Measurements from ENCODE around the gene POU2F3.

The POU2F3 gene

GRCh38 chr11:120358729-120359128 lies 118.8 kb downstream of the POU2F3 start:
- no peak for DNase-seq (ENCODE audit: low read depth)
- H3K4me3 ChIP-seq (ENCODE audit: low read length) = no peak overlapping the region
- no peak for TF ChIP-seq CTCF (IDR thresholded peaks at IDR 0.05; ENCODE audit: insufficient read depth, low read depth, low read length, missing control alignments)

- DNase-seq (ENCODE audit: low read depth) = no peak
- no peak for TF ChIP-seq CTCF (IDR thresholded peaks at IDR 0.05; ENCODE audit: insufficient read depth, low read depth, low read length, missing control alignments)
Measured at GRCh38 chr11:120363436-120363835, 123.5 kb downstream of the POU2F3 start.

GRCh38 chr11:120365512-120365911 lies 125.6 kb downstream of the POU2F3 start:
- H3K4me3 ChIP-seq (ENCODE audit: low read length) = no peak overlapping the region
- TF ChIP-seq CTCF (IDR thresholded peaks at IDR 0.05; ENCODE audit: insufficient read depth, low read depth, low read length, missing control alignments) = no peak
- DNase-seq (ENCODE audit: low read depth) = no peak

More at GRCh38 chr11:120363436-120363835, 123.5 kb downstream of the POU2F3 start:
- no peak overlapping the region for H3K4me3 ChIP-seq (ENCODE audit: low read length)

Data from epithelial cell of esophagus (primary cell).